Smooth muscle cell (in vitro differentiated cells): Measurements from ENCODE around the gene PEX14. TPM values are rescaled to one million over a fixed set of nuclear protein-coding genes. Genes with fewer than 3 reads are reported as not detected.

Experiments
- DNase-seq: peaks from one replicate; lab custom pipeline; 2025; ENCODE audit not compliant: unreplicated experiment; lab: John Stamatoyannopoulos, UW
- H2AFZ ChIP-seq: fragments of 200-600 bp; sonication (generic); 2 replicates; pipeline ENCODE4 v1.6.0; 2016; ENCODE audit warnings: antibody characterized with exemption, low read depth, mild to moderate bottlenecking
- H3F3A ChIP-seq: fragments of 200-600 bp; sonication (generic); 2 replicates; pipeline ENCODE4 v1.6.0; 2017; ENCODE audit warnings: antibody characterized with exemption, low read depth
- H3K27ac ChIP-seq: fragments of 200-600 bp; sonication (generic); 2 replicates; pipeline ENCODE4 v1.5.1; 2016; ENCODE audit warnings: low read depth, mild to moderate bottlenecking
- H3K27me3 ChIP-seq: fragments of 200-600 bp; sonication (generic); 2 replicates; pipeline ENCODE4 v1.6.1; 2016; ENCODE audit warnings: low read depth, mild to moderate bottlenecking
- H3K36me3 ChIP-seq: fragments of 200-600 bp; sonication (generic); 2 replicates; pipeline ENCODE4 v1.5.1; 2016; ENCODE audit warnings: low read depth
- H3K4me1 ChIP-seq: fragments of 200-600 bp; sonication (generic); 2 replicates; pipeline ENCODE4 v1.5.1; 2016; ENCODE audit warnings: low read depth
- H3K4me2 ChIP-seq: fragments of 200-600 bp; sonication (generic); 2 replicates; pipeline ENCODE4 v1.6.0; 2016; ENCODE audit warnings: mild to moderate bottlenecking
- H3K4me3 ChIP-seq: fragments of 200-600 bp; sonication (generic); 2 replicates; pipeline ENCODE4 v1.5.1; 2016; ENCODE audit warnings: mild to moderate bottlenecking
- H3K79me2 ChIP-seq: fragments of 200-600 bp; sonication (generic); 2 replicates; pipeline ENCODE4 v1.6.0; 2016; ENCODE audit warnings: low read depth, mild to moderate bottlenecking
- H3K9ac ChIP-seq: fragments of 200-600 bp; sonication (generic); 2 replicates; pipeline ENCODE4 v1.6.0; 2016; ENCODE audit warnings: low read depth
- H3K9me3 ChIP-seq: fragments of 200-600 bp; sonication (generic); replicated peaks from 2 replicates; pipeline ENCODE4 v1.5.1; 2016; ENCODE audit warnings: low read depth
- H4K20me1 ChIP-seq: fragments of 200-600 bp; sonication (generic); 2 replicates; pipeline ENCODE4 v1.6.0; 2016; ENCODE audit warnings: low read depth
- WGBS: methylation state at CpG from one replicate; pipeline ENCODE4 v1.1.7; 2016; ENCODE audit warnings: low lambda C conversion rate; 5-methylcytosine and 5-hydroxymethylcytosine counted together
- polyA plus RNA-seq: library from polyadenylated mRNA; unstranded; fragments of >200 nt; fragmentation: Nextera tagmentation; extraction: Ambion mirVana; gene quantifications from 2 replicates; pipeline ENCODE4 v1.2.1, GENCODE V29; 2016
- total RNA-seq: library from RNA; depleted of rRNA; stranded (reverse); fragments of >200 nt; gene quantifications from 2 replicates; pipeline ENCODE4 v1.2.3, GENCODE V29; 2014
- TF ChIP-seq, protein P1 (sequence below): fragments of 200-600 bp; sonication (generic); IDR thresholded peaks from 2 replicates; pipeline ENCODE4 v1.5.1; 2017; ENCODE audit warnings: borderline replicate concordance, mild to moderate bottlenecking, antibody characterized with exemption; ENCODE audit not compliant: insufficient read depth, poor library complexity, severe bottlenecking

The PEX14 gene
- total and polyA plus RNA-seq, 2 experiments from 2014 or later: 14.2 to 15.2 TPM

DNA sequence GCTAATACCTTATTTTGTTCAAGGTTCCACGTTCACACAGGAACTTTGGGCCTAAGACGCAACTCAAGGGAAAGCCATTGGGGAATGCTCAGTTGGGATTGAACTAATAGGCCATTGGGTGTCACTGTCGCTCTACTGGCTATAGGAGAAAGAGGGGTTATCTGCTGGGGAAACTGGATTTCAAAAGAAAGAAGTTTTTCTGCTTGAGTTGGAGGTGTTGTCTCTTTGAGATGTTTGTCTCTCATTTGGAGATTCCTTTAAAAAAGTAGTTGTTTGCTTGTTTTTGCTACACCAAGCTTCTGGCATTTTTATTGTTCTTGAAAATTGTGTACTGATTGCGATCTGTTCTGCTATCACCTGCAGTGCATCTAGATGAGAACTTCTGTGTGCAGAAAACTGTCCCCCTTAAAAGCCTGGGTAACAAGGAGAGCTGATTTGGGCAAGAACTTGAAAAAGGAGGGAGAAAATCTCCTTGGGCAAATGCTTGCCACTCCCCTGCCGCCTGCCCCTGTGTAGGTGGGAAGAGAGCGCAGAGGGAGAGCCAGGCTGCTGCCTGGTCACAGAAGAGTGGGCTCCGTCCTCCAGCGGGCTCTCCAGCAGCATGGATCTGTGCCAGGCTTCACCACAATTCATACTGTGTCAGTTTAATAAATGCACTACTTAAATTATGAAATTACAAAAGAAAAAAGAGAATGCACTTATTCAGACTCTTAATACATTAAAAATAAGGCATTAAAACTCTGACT is 39.9 kb downstream of the PEX14 start:
- 75% methylated on average over 8 of the region's 8 CpGs for WGBS
- TF ChIP-seq, protein P1, sequence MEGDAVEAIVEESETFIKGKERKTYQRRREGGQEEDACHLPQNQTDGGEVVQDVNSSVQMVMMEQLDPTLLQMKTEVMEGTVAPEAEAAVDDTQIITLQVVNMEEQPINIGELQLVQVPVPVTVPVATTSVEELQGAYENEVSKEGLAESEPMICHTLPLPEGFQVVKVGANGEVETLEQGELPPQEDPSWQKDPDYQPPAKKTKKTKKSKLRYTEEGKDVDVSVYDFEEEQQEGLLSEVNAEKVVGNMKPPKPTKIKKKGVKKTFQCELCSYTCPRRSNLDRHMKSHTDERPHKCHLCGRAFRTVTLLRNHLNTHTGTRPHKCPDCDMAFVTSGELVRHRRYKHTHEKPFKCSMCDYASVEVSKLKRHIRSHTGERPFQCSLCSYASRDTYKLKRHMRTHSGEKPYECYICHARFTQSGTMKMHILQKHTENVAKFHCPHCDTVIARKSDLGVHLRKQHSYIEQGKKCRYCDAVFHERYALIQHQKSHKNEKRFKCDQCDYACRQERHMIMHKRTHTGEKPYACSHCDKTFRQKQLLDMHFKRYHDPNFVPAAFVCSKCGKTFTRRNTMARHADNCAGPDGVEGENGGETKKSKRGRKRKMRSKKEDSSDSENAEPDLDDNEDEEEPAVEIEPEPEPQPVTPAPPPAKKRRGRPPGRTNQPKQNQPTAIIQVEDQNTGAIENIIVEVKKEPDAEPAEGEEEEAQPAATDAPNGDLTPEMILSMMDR: peak; percentile 40
- peaks cover 17% of the 10 kb centered on the region for H3K4me1 ChIP-seq
- H3K9ac ChIP-seq: no peak overlapping the region
- no peak overlapping the region for H3K4me3 ChIP-seq
- H3K27me3 ChIP-seq: no peaks in the 10 kb centered on the region
- H4K20me1 ChIP-seq: peaks cover 99% of the 10 kb centered on the region
- peaks cover 30% of the 10 kb centered on the region for H3K79me2 ChIP-seq
- no peak overlapping the region for H3K4me2 ChIP-seq
- DNase-seq: no peak
- no peaks in the 10 kb centered on the region for H3K9me3 ChIP-seq
- no peak overlapping the region for H2AFZ ChIP-seq
- H3F3A ChIP-seq: peaks cover 16% of the 10 kb centered on the region
- no peaks in the 10 kb centered on the region for H3K36me3 ChIP-seq
- H3K27ac ChIP-seq: no peak overlapping the region

DNA sequence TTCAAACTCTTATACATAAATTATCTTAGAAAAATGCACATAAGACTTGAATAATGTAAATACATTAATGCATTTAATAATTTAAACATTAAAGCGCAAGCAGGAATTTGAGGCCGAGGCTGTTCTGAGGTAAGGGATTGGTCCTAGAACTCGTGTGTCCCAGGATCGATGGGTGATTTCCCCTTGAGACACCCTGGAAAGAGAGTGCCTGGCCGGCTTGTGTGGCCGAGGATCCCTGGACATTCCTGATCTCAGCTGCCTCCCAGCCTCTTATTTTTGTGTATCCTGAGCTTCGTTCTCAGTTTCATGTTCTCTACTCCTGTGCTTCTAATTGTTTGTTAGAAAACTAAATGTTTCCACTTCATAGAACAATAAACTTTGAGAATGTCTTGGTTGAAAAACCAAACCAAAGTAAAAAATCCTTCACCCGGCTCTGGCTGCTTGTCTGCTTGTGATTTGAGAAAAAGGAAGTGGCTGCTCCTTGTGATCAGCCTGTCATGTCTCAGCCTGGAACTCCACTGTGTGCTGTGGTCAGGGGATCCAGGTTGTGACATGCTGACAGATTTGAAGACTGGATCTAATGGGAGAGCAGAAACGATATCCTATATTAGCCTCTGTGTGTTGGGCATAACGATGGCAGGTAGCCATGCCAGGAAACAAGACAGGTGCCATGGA is 40.7 kb downstream of the PEX14 start:
- no peak overlapping the region for H3K4me3 ChIP-seq
- no peaks in the 10 kb centered on the region for H3K9me3 ChIP-seq
- H3K9ac ChIP-seq: no peak overlapping the region
- no peaks in the 10 kb centered on the region for H3K27me3 ChIP-seq
- H3F3A ChIP-seq: peaks cover 9% of the 10 kb centered on the region
- peaks cover 99% of the 10 kb centered on the region for H4K20me1 ChIP-seq
- no peaks in the 10 kb centered on the region for H3K36me3 ChIP-seq
- H3K79me2 ChIP-seq: peaks cover 33% of the 10 kb centered on the region
- H3K4me2 ChIP-seq: no peak overlapping the region
- WGBS: 79% methylated on average over 10 of the region's 10 CpGs
- H2AFZ ChIP-seq: no peak overlapping the region
- peaks cover 15% of the 10 kb centered on the region for H3K4me1 ChIP-seq
- no peak overlapping the region for H3K27ac ChIP-seq
- TF ChIP-seq, protein P1: no peak
- no peak for DNase-seq

DNA sequence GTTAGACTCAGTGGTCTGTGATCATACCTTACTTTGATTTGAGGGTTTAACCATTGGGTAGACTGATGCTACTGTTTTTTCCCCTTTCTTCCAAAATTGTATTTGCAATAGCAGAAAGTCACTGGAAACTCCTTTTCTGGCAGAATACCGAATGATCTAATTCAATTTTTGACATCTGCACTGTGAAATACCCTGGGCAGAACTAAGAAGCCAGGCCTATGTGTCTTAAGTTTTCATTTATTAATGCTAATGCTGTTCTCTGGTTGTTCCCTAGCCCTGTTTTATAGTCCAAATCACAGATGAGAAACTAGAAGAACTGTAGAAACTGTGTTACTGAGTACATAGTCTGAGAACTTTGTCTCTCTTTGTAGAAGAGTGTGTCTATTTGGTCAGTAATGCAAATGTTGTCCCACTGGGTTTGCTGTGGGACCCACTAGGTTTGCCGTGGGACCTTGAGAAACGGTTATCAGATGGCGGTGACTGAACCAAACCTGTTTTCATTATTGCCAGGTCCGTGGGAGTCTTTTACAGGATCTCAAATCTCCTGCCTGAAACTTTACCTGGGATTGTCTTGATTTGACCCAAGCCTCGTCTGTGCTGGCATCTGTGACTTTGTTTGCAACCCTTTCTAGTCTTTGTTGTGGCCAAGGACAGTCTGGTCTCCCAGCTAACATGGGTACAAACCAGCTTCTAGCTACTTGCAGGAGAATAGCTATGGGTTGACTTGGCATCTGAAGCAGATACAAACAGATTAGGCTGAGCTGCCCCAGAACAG is 41.4 kb downstream of the PEX14 start:
- Histone ChIP-seq H3K9me3 (no peaks in the 10 kb centered on the region), H4K20me1 (peaks cover 98% of the 10 kb centered on the region), H3K79me2 (peaks cover 33% of the 10 kb centered on the region), H3K9ac (no peak overlapping the region), H3K4me1 (peaks cover 10% of the 10 kb centered on the region), H3K27me3 (no peaks in the 10 kb centered on the region), H3K4me3 (no peak overlapping the region), H3K27ac (no peak overlapping the region), H3K4me2 (no peak overlapping the region), H2AFZ (no peak overlapping the region), H3K36me3 (no peaks in the 10 kb centered on the region), H3F3A (peaks cover 5% of the 10 kb centered on the region)
- WGBS: 90% methylated on average over 6 of the region's 6 CpGs
- TF ChIP-seq, protein P1: no peak
- no peak for DNase-seq
